HG03342 (cell line): Measurements from ENCODE around the gene PER1.

Source experiments
- ATAC-seq: cut with Tn5 transposase; IDR thresholded peaks from one replicate; pipeline ENCODE4 v1.9.1; 2021; ENCODE audit warnings: mild to moderate bottlenecking, moderate library complexity; ENCODE audit not compliant: unreplicated experiment

The PER1 gene

DNA sequence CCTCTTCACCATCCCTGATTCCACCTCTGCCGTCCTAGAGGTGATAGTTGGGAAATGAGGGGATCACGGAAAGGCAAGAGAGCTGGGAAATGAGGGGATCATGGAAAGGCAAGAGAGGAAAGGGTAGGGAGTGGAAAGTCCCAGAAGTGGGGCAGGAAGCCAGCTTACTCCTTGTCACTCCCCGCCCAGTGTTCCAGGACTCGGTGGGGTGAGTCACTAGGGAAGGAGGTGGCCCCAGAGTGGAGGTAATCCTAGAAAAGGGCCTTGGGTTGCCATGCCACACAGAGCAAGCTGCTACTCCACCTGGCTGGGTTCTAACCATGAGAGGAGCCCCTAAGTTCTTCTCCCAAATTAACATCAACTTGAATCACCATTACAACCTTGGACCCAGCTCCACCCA, 48.7 kb downstream of the PER1 start:
- no peak for ATAC-seq

DNA sequence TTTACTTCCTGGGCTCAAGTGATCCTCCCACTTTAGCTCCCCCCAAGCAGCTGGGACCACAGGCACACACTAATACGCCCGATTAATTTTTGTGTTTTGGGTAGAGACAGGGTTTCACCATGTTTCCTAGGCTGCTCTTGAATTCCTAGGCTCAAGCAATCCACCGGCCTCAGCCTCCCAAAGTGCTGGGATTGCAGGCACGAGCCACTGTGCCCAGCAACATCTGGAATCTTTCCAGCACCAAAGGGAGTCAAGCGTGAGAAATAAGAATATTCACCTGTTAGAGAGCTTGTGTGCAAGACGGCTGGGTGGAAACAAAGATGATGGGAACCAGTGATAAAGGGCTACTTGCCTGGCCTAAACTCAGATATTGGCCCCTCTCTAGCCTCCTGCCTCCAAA, 50.5 kb downstream of the PER1 start:
- no peak for ATAC-seq

GRCh38 chr17:8100763-8101162, 51.4 kb downstream of the PER1 start:
- ATAC-seq: no peak

- ATAC-seq: no peak
Measured at GRCh38 chr17:8100111-8100510, 52.1 kb downstream of the PER1 start.

DNA sequence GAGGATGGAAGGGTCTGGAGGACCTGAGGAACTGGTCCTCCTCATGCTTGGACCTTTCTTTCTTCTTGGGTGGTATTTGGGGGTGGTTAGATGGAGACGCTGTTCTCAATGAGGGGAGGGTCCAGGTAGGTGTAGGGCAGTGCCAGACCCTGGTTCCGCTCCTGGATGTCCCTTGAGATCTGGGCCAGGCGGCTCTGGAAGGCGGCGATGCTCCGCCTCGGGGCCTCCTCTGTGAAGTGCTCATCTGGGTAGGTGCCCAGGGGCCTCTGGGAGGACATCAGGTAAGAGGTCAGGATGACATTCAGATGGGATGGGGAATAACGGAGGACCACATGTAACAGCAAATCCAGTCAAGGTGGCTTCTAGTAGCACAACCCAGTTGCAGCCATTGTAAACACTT, 55.7 kb downstream of the PER1 start:
- no peak for ATAC-seq

GRCh38 chr17:8095361-8095760, 56.8 kb downstream of the PER1 start:
- ATAC-seq: no peak

- ATAC-seq: peak; percentile 60
Measured at GRCh38 chr17:8091033-8091687, 61.0 kb downstream of the PER1 start.
